Activated CD4-positive, alpha-beta T cell treated with anti-CD3 and anti-CD28 coated beads, Interleukin-2, amount 50 U/mL, for 16 hours (primary cell): Measurements from ENCODE around the gene ATN1.
"Not testable (repeated sequence)": the region's sequence is repeated elsewhere in the genome, so short reads cannot be mapped to it uniquely, and the experiment has no call there.

Experiments used
- DNase-seq: peaks from one replicate; pipeline ENCODE4 v3.0.0-alpha.2; 2020

ATN1 gene, protein sequence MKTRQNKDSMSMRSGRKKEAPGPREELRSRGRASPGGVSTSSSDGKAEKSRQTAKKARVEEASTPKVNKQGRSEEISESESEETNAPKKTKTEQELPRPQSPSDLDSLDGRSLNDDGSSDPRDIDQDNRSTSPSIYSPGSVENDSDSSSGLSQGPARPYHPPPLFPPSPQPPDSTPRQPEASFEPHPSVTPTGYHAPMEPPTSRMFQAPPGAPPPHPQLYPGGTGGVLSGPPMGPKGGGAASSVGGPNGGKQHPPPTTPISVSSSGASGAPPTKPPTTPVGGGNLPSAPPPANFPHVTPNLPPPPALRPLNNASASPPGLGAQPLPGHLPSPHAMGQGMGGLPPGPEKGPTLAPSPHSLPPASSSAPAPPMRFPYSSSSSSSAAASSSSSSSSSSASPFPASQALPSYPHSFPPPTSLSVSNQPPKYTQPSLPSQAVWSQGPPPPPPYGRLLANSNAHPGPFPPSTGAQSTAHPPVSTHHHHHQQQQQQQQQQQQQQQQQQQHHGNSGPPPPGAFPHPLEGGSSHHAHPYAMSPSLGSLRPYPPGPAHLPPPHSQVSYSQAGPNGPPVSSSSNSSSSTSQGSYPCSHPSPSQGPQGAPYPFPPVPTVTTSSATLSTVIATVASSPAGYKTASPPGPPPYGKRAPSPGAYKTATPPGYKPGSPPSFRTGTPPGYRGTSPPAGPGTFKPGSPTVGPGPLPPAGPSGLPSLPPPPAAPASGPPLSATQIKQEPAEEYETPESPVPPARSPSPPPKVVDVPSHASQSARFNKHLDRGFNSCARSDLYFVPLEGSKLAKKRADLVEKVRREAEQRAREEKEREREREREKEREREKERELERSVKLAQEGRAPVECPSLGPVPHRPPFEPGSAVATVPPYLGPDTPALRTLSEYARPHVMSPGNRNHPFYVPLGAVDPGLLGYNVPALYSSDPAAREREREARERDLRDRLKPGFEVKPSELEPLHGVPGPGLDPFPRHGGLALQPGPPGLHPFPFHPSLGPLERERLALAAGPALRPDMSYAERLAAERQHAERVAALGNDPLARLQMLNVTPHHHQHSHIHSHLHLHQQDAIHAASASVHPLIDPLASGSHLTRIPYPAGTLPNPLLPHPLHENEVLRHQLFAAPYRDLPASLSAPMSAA (N-terminal part only)

DNA sequence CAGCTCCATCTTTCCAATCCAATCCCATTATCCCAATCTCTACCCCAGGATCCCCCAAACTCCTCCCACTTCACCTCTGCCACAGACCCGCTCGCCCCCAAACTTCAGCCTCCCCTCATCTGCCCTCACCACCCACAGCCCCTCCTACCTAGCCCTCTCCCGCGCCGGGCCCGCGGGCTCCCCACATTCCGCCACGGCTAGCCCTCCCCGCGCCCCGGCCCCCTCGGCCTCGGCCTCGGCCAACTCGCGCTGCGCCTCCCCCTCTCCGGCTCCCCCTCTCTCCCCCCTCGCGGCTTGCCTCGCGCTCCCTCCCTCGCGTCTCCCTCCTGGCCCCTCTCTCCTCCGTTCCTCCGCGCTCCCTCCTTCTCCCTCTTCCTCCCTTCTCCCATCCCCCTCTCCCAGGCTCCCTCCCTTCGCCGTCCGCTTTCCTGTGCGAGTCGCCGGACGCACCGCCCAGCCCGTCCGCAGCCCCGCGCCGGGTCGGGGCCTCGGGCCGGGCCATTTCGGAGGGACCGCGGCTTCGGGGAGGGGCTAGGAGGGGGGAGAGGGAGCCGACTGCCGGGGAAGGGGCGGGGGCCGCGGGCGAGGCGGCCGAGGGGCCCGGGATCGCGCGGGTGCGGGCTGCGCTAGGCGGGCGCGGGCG lies at the start of gene ATN1:
Gene ATN1, plus strand, starts transcription at position 581 of the 643 bp plus-strand sequence. CDS start 6,043 bp downstream, outside the sequence.
- peak; percentile 35 for DNase-seq

DNA sequence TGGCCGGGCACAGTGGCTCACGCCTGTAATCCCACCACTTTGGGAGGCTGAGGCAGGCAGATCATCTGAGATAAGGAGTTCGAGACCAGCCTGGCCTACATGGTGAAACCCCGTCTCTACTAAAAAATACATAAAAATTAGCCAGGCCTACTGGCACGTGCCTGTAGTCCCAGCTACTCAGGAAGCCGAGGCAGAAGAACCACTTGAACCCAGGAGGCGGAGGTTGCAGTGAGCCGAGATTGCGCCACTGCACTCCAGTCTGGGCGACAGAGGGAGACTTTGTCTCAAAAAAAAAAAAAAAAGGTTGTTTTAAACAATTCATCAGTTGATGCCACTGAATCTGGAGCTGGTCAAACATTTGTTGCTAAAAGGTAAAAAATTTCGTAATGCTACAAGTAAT lies 47.9 kb upstream of the ATN1 start:
- DNase-seq = not testable (repeated sequence)

DNA sequence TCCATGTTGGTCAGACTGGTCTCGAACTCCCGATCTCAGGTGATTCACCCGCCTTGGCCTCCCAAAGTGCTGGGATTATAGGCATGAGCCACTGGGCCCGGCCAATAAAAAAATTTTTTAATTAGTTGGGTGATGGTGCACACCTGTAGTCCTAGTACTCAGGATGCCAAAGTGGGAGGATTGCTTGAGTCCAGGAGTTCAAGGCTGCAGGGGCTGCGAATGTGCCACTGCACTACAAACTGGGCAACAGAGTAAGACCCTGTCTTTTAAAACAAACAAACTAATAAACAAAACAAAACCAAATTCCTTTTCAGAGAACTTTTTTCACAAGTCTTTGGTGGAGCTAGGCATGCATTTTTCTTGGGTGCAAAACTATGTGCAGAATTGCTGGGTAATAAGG lies 44.5 kb upstream of the ATN1 start:
- DNase-seq = no peak

DNA sequence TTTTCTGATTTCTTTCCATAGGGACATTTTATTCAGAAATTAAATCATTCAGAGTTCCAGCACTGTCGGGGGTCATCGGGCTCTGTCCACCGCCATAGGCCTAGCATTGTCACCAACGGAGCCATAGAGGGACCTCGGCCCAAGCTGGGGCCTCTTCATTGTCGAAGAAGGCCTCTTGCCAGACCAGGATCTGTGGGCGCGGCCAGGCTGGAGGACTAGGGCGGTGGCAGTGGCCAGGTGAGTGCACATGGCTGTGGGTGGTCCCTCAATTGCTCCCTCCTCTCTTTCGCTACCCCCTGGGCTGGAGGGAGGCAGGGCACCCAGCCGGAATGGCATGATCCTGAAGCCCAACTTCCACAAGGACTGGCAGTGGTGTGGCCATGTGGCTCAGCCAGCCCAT lies 44.1 kb upstream of the ATN1 start:
- no peak for DNase-seq

DNA sequence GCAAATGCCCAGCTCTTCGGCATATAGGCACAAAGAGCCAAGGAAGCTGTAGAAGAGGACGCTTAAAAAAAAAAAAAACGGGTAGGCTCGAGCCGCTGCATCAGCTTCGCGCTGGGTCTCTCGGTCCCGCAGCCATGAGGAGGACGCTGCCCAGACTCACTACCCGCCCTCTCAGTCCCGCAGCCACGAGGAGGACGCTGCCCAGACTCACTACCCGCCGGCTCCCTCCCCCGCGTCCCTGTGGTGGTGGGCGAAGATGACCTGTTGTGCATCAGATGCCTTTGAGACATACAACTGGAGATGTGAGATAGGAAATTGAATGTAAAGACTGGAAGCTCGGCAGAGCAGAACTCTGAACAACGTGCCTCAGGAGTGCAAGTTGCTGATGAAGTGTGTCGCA lies 43.2 kb upstream of the ATN1 start:
- DNase-seq = no peak

DNA sequence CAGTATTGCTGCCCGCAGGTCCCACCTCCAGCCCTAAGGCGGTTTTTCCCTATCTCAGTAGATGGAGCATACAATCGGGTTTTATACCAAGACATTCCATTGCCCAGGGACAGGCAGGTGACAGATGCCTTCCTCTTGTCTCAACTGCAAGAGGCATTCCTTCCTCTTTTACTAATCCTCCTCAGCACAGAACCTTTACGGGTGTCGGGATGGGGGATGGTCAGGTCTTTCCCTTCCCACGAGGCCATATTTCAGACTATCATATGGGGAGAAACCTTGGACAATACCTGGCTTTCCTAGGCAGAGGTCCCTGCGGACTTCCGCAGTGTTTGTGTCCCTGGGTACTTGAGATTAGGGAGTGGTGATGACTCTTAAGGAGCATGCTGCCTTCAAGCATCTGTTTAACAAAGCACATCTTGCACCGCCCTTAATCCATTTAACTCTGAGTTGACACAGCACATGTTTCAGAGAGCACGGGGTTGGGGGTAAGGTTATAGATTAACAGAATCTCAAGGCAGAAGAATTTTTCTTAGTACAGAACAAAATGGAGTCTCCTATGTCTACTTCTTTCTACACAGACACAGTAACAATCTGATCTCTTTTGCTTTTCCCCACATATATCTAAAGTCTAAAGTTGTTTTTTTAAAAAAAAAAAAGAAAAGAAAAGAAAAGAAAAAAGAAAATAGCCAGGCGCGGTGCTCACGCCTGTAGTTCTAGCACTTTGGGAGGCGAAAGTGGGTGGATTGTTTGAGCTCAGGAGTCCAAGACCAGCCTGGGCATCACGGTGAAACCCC lies 41.4 kb upstream of the ATN1 start:
- DNase-seq = not testable (repeated sequence)

DNA sequence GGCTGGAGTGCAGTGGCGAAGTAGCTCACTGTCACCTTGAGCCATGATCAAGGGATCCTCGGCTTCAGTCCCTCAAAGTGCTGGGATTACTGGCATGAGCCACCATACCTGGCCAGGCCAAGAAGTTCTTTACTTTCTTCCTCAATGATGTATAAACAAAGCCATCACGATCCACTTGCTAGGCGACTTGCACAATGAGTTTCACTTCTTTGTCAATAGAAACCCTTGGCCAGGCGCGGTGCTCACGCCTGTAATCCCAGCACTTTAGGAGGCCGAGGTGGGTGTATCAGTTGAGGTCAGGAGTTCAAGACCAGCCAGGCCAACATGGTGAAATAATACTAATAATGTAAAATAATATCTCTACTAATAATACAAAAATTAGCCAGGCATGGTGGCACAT lies 40.3 kb upstream of the ATN1 start:
- DNase-seq = no peak

DNA sequence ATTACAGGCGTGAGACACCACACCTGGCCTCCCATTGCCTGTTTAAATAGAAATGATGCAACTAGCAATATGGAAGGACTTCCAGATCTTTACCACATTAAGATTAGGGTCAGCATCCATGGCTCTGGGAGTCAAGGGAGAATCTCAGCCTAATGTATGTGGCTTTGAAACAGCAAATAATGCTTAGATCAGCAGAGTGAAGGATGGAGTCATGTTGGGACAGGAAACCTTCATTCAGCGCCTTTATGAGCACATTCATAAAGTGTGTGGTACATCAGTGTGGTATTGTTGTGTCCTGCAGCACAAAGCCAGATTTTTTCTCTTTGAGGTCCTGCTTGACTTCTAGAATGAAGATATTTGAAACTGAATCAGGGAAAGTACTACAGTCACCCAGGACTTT lies 39.4 kb upstream of the ATN1 start:
- no peak for DNase-seq

DNA sequence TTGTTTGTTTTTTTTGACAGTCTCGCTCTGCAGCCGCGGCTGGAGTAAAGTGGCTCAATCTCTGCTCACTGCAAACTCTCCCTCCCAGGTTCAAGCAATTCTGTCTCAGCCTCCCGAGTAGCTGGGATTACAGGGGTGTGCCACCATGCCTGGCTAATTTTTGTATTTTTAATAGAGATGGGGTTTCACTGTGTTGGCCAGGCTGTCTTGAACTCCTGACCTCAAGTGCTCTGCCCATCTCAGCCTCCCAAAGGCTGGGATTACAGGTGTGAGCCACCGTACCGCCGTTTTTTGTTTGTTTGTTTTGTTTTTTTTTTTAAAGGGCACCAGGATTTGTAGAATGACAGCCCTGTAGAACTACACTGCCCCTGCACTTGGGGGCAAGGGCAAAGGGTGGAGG lies 39.0 kb upstream of the ATN1 start:
- not testable (repeated sequence) for DNase-seq

DNA sequence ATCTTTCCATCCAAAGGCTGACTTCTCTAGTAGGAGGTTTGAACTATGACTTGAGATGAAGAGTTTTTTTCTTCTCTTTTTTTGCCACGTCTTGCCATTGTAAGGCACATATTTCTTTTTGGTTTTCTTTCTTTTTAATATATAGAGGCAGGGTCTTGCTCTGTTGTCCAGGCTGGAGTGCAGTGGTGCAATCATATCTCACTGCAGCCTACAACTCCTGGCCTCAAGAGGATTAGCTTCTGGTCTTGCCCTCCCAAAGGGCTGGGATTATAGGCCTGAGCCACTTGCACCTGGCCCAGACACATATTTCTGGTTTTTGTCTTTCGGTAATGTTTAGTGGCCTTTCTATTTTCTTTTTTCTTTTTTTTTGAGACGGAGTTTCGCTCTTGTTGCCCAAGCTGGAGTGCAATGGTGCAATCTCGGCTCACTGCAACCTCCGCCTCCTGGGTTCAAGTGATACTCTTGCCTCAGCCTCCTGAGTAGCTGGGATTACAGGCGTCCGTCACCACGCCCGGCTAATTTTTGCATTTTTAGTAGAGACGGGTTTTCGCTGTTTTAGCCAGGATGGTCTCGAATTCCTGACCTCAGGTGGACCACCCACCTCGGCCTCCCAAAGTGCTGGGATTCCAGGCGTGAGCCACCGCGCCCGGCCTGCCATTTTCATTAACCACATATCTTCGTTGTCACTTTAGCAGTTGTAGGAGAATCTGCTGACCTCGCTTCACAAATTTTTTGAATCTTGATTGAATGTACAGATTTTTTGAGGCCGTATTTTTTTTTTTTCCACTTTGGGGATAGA lies 37.8 kb upstream of the ATN1 start:
- not testable (repeated sequence) for DNase-seq

DNA sequence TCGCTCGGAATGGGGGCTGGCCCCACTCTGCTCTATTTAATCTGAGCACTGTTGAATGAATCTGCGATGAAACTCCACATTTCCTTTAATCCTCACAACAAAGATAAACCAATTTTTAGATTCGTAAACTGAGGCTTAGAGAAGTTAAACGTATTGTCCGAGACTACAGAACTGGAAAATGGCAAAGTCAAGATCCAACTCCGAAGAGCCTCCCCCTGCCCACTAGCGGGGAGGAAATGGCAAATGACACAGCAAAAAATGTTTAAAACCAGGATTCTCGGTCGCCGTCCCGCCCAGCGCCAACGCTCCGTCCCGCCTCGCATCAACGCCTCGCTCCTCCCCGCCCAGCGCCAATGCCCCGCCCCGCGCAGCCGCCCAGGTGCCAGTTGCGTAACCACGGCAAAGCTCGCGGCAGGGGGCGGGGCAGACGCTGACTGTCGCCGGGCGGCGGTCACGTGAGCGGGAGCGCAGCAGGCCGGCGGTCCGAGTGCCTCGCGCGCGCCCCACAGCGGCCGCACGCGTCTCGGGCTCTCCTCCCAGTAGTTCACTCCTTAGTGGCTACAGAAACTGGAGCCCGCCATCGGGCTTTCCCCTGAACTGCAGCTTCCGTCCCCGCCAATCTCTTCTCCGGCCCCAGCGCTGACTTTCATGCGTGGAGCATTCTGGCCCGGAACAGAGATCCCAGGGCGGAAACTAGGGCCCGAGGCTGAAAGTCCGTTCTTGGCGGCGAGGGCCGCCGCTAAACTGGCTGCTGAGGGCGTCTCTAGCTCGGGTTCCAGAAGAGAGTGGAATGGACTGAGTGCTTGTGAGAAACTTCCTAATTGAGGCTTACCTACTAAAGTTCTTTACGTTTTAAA lies 36.7 kb upstream of the ATN1 start:
- DNase-seq = peak; percentile 99

DNA sequence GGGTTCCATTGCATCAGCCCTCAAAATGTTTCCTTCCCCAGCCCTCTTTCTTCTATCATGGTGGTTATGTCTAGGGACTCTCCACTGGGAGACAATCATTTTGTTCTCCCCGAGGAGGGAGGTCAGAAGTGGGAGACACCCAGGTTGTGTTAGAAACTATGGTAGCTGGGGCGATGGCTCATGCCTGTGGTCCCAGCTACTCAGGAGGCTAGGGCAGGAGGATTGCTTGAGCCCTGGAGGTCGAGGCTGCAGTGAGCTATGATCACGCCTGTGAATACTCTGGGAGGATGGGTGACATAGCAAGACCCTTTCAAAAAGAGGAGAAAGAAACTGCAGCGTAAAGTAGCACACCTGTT lies 36.1 kb upstream of the ATN1 start:
- DNase-seq = no peak

DNA sequence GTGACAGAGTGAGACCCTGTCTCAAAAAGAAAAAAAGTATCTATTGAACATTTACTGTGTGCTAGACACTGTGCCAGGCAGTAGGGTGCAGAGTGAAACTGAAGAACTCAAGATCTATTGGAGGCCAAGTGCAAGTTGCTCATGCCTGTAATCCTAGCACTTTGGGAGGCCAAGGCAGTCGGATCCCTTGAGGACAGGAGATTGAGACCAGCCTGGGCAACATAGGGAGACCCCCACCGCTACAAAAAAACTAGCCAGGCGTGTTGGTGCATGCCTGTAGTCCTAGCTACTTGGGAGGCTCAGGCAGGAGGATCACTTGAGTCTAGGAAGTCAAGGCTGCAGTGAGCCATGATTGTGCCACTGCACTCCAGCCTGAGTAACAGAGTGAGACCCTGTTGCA lies 35.1 kb upstream of the ATN1 start:
- DNase-seq = not testable (repeated sequence)

DNA sequence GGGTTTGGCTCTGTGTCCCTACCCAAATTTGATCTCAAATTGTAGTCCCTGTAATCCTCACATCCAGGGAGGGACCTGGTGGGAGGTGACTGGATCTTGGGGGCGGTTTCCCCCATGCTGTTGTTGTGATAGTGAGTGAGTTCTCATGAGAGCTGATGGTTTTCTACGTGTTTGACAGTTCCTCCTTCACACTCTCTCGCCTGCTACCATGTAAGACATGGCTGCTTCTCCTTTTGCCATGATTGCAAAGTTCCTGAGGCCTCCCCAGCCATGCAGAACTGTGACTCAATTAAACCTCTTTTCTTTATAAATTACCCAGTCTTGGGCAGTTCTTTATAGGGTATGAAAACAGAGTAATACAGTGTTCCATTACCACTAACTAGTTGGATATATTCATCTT lies 33.4 kb upstream of the ATN1 start:
- no peak for DNase-seq

DNA sequence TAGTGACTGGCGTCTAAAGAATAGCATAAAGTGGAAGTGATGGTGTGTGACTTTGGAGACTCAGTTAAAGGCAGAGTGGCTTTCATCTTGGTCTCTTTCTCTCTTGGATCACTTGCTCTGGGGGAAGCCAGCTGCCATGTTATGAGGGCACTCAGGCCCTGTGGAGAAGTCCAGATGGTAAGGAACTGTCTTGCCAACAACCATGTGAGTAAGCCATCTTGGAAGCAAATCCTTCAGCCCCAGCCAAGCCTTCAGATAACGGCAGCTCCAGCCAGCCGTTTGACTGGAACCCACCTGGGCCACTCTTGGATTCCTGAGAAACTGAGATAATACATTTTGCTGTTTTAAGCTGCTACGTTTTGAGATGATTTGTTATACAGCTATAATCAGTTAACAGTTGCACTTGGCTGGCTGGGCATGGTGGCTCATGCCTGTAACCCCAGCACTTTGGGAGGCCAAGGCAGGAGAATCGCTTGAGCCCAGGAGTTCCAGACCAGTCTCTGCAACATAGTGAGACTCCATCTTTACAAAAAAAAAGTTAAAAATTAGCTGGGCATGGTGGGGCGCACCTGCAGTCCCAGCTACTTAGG lies 30.8 kb upstream of the ATN1 start:
- no peak for DNase-seq

DNA sequence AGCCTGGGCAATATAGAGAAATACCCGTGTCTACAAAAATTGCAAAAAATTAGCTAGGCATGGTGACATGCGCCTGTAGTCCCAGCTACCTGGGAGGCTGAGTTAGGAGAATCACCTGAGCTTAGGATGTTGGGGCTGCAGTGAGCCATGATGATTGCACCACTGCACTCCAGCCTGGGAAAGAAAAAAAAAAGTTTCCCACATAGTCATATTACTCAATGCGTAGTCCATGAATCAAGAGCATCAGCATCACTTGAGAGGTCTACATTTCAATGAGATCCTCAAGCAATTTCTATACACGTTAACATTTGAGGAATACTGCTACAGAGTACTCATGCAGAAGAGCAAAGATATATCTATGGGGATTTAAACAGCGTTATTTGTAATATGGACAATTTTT lies 28.3 kb upstream of the ATN1 start:
- no peak for DNase-seq

DNA sequence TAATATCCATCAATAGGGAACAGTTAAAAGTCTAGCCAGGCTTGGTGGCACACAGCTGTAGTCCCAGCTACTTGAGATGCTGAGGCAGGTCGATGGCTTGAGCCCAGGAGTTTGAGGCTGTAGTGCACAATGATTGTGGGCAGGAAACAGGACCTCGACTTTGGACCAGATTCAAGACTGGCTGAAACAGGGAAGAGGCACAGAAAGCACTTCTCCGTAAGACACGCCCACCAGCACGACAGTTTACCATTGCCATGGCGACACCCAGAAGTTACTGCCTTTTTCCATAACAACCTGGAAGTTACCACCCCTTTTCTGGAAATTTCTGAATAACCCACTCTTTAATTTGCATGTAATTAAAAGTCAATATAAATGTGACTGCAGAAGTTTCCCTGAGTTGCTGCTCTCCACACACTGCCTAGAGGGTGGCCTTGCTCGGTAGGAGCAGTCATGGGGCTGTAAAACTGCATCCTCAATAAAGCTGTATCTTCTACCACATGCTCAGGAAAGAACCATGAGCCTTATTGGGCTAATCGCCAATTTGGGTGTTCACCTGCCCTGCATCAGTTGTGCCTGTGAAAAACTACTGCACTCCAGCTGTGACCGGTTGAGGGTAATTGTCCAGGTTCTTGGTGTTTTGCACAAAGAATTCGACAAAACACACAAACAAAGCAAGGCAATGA lies 27.8 kb upstream of the ATN1 start:
- DNase-seq = no peak

DNA sequence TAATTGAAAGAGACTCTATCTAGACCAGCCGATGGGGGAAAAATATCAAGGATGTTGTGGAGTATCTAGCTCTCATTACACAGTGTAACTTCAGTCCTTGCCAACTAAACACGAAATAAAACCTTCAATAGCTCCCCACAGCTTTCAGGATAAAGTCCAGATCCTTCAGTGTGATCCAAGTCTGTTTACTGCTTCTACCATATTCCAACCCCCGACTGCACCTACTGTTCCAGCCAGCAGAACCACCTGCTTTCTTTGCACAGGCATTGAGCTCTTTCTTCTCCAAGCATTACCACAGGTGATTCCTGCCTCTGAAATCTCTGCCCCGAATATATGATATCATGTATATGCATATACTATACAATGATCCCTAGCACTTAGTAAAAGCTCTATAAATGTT lies 25.3 kb upstream of the ATN1 start:
- DNase-seq = no peak

DNA sequence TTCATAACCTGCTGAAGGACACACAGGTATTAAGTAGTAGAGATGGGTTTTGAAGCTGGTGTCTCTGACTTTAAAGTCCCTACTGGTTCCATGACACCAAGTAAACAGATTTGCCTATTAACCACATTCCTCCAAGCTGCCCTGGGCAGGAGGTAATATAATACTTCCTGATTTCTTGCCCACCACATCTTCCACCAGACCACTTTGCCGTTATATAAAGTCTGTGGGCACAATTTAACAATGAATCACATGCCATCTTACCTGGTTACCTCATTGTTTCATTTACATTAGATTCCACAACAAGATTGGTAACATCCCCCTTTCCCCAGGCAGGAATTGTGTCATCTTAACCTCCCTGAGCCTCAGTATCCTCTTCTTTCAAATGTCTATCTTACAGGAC lies 24.0 kb upstream of the ATN1 start:
- DNase-seq = no peak
